GM10266 (cell line): ENCODE data around the gene GRAMD4.

Experiments
- DNase-seq: peaks from one replicate; pipeline ENCODE4 v3.0.0; 2012; ENCODE audit errors: extremely low spot score
- TF ChIP-seq, protein P1 (sequence below): IDR thresholded peaks from 2 replicates; pipeline ENCODE4 v1.5.1; 2012; ENCODE audit warnings: mild to moderate bottlenecking, low read depth; ENCODE audit not compliant: control insufficient read depth, insufficient read depth; ENCODE audit errors: missing control alignments

The GRAMD4 gene

DNA sequence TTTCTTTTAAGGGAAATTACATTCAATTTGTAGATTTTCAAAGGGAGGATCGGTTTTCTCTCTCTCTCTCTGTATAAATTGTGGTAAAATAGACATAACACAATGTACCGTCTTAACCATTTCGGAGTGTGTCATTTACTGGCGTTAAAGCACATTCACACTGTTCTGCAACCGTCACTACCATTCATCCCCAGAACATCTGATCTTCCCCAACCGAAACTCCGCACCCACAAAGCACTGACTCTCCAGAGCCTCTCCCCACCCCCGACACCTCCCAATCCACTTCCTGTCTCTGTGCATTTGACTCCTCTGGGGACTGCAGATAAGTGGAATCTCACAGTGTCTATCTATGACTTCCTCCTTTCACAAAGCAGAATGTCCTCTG lies 15.9 kb upstream of the GRAMD4 start:
- DNase-seq, result peak; percentile 68
- TF ChIP-seq, protein P1, sequence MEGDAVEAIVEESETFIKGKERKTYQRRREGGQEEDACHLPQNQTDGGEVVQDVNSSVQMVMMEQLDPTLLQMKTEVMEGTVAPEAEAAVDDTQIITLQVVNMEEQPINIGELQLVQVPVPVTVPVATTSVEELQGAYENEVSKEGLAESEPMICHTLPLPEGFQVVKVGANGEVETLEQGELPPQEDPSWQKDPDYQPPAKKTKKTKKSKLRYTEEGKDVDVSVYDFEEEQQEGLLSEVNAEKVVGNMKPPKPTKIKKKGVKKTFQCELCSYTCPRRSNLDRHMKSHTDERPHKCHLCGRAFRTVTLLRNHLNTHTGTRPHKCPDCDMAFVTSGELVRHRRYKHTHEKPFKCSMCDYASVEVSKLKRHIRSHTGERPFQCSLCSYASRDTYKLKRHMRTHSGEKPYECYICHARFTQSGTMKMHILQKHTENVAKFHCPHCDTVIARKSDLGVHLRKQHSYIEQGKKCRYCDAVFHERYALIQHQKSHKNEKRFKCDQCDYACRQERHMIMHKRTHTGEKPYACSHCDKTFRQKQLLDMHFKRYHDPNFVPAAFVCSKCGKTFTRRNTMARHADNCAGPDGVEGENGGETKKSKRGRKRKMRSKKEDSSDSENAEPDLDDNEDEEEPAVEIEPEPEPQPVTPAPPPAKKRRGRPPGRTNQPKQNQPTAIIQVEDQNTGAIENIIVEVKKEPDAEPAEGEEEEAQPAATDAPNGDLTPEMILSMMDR, result no peak

- TF ChIP-seq, protein P1, result no peak
- DNase-seq, result no peak
Observed at GRCh38 chr22:46605117-46605516, 15.1 kb upstream of the GRAMD4 start.

GRCh38 chr22:46606886-46607285 lies 13.3 kb upstream of the GRAMD4 start:
- no peak for DNase-seq
- TF ChIP-seq, protein P1, result no peak

GRCh38 chr22:46607483-46608114 lies 12.6 kb upstream of the GRAMD4 start:
- no peak for DNase-seq

DNA sequence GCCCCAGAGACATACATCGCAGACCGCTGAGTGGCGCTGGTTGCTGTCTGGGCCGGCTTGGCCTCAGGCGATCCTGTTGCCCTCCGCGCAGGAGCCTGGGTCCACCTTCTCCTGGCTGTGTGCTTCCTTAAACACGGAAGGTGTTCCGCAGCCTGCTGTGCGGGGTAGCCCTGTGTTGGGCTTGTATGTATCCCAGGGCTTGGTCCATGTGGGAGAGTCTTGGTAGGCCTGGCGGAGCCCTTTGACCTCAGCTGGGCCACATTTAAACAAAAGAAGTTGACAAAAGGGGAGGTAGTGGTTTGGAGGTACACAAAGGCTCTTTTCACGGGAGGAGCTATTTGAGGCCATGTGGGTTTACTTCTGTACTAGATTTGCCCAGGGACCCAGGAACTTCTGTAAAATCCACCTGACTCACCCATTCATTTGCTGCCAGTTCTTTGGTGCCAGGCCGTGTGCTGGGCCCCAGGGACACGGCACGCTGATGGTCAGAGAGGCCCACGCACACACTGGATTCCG lies 11.0 kb upstream of the GRAMD4 start:
- TF ChIP-seq, protein P1, result no peak
- DNase-seq, result no peak

More at GRCh38 chr22:46607483-46608114, 12.6 kb upstream of the GRAMD4 start:
- TF ChIP-seq, protein P1, result no peak

DNA sequence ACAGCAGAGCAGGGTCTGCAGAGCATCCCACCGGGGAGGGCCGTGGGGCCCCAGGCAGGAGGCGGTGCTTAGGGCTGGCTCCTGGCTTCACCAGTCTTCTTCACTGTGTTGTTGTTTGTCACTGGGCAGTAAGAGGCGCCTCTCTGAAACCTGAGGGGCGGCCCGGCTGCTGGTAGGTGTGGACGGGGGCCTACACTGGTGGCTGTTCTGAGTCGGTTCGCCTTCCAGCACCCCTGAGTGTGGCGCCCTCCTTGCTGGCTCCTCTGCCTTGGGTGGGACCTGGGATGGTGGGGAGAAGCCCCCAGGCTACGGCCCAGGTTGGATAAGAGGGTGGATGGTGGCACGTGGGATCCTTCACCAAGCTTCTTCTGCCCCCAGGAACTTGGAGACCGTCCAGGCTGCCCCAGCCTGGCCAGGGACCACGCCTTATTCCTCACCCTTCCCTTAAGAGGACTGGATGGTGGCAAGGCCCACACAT lies 10.4 kb upstream of the GRAMD4 start:
- TF ChIP-seq, protein P1, result no peak
- DNase-seq, result no peak

DNA sequence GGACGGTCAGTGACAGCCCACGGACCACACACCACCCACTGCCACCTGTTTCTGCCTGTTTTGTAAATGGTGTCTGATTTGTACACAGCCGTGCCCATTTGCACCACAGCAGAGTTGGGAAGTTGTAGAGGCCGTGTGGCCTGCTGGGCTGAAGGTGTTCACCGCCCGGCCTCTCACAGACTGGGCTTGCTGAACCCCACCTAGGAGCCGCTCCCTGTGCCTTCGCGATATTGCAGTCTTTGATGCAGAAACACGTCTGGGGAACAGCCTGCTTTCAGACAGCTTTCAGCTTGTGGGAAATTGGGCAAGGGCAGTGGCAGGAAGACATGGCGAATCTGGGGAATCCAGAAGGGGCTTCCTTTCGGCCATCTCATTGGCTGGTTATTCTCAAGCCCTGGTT lies 9.8 kb upstream of the GRAMD4 start:
- no peak for DNase-seq
- TF ChIP-seq, protein P1, result no peak
